HFF-Myc (cell line): ENCODE data around the gene CD40.
"Not testable (repeated sequence)": the region's sequence is repeated elsewhere in the genome, so short reads cannot be mapped to it uniquely, and the experiment has no call there.

Experiments used
- DNase-seq: peaks from one replicate; pipeline ENCODE4 v3.0.0-alpha.2; 2011; ENCODE audit warnings: low read depth; ENCODE audit errors: extremely low read depth
- H3K4me3 ChIP-seq: replicated peaks from 2 replicates; pipeline ENCODE4 v1.5.1; 2011; ENCODE audit warnings: low read depth, mild to moderate bottlenecking, control low read depth, low read length
- TF ChIP-seq, protein P1 (sequence below): IDR thresholded peaks from 2 replicates; pipeline ENCODE4 v1.5.1; 2012; ENCODE audit warnings: mild to moderate bottlenecking, low read depth, low read length, control low read depth; ENCODE audit errors: missing control alignments

The CD40 gene

DNA sequence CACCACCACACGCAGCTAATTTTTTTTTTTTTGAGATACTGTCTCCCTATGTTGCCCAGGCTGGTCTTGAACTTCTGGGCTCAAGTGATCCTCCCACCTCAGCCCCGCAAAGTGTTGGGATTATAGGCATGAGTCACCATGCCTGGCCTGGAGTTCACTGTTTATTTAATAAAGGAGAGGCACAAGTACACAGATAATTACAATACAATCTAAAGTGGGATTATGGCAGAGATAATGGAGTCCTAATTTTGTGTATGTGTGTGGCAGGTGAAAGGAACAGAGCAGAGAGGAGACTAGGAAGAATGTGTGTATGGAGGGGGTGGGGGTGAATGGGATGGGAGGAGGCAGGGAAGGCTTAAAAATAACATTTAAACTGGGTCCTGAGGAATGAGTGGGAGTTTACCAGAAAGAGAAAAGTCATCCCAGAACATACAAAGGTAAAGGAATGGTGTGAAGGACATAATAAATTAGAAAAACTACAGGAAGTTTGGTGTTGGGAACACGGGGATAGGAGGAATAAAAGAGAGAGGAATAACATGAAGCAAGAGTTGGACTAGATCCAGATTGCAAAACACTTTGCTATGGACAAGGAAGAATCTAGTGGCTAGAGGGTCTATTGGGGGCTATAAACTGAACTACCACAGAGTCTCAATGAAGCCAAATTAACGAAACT, 32.8 kb upstream of the CD40 start:
- DNase-seq = no peak

DNA sequence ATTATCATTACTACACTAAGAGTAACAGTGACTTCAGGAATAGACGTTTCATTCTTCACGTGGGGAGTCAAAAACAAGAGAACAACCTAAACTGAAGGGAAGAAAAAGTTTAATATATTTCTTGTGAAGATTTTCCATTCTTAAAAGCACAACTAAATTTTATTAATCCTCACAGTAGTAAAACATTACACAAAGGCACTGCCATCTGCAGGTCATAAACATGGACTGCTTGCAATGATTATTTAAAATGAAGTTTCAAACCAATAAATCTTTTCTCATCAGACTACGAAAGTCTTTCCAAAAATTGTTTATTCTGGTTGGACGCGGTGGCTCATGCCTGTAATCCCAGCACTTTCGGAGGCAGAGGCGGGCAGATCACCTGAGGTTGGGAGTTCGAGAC, 31.0 kb upstream of the CD40 start:
- DNase-seq = no peak
- TF ChIP-seq, protein P1, sequence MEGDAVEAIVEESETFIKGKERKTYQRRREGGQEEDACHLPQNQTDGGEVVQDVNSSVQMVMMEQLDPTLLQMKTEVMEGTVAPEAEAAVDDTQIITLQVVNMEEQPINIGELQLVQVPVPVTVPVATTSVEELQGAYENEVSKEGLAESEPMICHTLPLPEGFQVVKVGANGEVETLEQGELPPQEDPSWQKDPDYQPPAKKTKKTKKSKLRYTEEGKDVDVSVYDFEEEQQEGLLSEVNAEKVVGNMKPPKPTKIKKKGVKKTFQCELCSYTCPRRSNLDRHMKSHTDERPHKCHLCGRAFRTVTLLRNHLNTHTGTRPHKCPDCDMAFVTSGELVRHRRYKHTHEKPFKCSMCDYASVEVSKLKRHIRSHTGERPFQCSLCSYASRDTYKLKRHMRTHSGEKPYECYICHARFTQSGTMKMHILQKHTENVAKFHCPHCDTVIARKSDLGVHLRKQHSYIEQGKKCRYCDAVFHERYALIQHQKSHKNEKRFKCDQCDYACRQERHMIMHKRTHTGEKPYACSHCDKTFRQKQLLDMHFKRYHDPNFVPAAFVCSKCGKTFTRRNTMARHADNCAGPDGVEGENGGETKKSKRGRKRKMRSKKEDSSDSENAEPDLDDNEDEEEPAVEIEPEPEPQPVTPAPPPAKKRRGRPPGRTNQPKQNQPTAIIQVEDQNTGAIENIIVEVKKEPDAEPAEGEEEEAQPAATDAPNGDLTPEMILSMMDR = no peak
- no peak overlapping the region for H3K4me3 ChIP-seq

More for the DNA sequence above, 32.8 kb upstream of the CD40 start:
- no peak overlapping the region for H3K4me3 ChIP-seq
- TF ChIP-seq, protein P1 = no peak

DNA sequence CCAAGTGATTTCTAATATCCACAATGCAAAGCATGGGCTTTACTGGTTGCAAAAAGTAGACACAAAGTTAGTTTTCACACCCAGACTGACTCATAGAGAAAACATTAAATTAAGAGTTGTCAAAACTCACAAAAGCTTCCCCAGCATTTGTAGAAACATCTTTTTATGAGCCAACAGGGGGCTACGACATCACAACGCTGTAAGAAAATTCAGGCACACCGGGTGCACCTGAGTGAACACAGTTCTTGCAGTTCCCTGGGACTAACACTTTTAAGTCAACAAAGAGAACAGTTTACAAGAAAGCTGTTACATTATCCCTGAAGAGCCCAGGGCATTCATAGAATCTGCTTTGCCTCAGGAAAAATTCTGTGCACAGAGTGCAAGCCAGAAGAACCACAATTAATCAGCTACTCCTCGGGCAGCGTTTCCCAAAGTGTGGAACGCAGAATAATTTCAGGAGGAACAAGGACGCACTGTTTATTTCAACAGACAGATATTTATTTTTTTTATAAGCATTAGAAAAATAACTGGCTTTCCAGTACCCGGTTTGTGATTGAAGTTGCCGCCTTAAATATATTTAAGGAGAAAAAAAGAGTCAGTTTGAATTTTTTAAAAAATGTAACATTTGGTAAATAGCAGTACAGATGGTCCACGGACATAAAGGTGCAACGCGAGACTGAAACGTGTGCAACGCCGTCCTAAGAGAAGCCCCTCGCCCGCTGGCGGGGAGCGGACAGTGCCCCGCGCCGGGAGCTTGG, 29.5 kb upstream of the CD40 start:
- no peak for DNase-seq
- H3K4me3 ChIP-seq = peak overlapping the region; percentile 93
- TF ChIP-seq, protein P1 = no peak

DNA sequence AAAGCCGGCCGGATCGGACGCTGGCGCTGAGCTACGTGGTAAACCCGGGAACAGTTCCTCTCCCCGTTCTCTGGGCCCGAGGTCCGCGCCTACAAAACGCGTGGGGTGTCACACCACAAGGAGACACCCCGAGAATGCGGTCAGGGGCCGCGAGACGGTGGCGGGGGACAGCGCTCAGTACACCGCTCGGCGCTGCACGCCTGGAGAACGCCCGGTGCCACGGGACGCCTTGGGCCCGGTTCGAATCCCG, 29.0 kb upstream of the CD40 start:
- TF ChIP-seq, protein P1 = no peak
- peak overlapping the region; percentile 93 for H3K4me3 ChIP-seq
- no peak for DNase-seq

DNA sequence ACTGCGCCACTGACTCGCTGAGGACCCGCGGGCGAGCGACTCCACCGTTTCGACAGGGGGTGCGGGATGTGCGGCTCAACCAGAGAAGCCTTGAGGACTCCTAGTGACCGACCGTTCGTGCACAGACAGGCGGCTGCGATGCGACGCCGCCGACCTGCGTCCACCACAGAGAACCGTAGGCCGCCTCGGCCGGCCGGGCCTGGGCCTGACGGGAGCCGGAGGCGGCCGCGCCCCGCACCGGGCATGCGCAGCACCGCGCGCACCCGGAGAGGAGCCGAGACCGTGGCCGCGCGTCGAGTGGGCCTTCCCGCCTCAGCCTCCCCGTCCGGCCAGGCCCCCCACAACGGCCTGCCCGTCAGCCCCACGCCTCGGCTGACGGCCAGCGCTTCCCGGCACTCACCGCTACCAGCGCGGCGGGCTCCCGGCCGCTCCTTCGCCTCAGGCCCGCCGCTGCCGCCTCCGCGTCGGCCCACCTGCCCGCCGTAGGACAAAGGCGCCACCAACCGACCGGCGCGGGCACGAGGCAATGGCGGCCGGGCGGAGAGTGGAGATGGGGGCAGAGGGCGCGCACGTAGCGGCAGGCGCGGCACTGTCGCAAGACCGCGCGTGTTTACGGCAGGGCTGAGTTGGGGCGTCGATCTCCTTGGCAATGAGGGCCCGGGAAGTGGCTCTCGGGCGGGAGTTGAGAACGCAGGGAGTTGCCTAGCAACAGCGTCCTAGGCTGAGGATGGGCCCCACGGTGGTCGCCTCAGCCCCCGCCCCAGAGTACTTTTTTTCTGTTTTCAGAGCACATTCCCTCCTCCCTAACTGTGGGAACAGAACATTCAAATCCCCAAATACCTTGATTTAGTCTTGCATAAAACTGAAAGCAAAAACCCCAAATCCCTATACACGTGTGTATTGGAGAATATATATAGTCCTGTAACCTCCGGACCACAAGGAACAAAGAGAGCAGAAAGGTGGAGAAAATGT, 28.4 kb upstream of the CD40 start, which contains the start of gene NCOA5:
TSS of gene NCOA5 (minus strand) at position 546 of the 972 bp plus-strand sequence. CDS start 10,538 bp downstream, outside the sequence.
- H3K4me3 ChIP-seq = peak within 1 kb of the TSS; percentile 93
- TF ChIP-seq, protein P1 = no peak
- peak; percentile 78 for DNase-seq

DNA sequence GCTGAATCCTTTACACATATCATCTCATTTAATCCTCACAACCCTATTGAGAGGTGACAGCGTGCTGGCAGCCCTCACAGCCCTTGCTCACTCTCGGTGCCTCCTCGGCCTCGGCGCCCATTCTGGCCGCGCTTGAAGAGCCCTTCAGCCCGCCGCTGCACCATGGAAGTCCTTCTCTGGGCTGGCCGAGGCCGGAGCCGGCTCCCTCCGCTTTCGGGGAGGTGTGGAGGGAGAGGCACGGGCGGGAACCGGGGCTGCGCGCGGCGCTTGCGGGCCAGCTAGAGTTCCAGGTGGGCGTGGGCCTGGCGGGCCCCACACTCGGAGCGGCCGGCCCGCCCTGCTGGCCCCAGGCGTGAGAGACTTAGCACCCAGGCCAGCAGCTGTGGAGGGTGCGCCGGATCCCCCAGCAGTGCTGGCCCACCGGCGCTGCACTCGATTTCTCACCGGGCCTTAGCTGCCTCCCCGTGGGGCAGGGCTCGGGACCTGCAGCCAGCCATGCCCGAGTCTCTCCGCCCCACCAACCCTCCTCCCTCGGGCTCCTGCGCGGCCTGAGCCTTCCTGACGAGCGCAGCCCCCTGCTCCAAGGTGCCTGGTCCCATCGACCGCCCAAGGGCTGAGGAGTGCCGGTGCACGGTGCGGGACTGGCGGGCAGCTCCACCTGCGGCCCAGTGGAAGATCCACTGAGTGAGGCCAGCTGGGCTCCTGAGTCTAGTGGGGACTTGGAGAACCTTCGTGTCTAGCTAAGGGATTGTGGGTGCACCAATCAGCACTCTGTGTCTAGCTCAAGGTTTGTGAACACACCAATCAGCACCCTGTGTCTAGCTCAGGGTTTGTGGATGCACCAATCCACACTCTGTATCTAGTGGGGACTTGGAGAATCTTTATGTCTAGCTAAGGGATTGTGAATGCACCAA, 26.2 kb upstream of the CD40 start:
- DNase-seq, H3K4me3 ChIP-seq: not testable (repeated sequence)
